Stimulated activated CD8-positive, alpha-beta memory T cell treated with anti-CD3 and anti-CD28 coated beads, Interleukin-12 subunit alpha, Interleukin-12 subunit beta, amount 100 ng/mL, for 24 hours (primary cell): ENCODE data around the gene PTPRG.
"Not testable (repeated sequence)": the region's sequence is repeated elsewhere in the genome, so short reads cannot be mapped to it uniquely, and the experiment has no call there.

Experiments
- DNase-seq: peaks from one replicate; pipeline ENCODE4 v3.0.0-alpha.2; 2020; ENCODE audit errors: extremely low read depth

The PTPRG gene

GRCh38 chr3:61724801-61725200 is 163.4 kb downstream of the PTPRG start:
- DNase-seq: no peak

DNA sequence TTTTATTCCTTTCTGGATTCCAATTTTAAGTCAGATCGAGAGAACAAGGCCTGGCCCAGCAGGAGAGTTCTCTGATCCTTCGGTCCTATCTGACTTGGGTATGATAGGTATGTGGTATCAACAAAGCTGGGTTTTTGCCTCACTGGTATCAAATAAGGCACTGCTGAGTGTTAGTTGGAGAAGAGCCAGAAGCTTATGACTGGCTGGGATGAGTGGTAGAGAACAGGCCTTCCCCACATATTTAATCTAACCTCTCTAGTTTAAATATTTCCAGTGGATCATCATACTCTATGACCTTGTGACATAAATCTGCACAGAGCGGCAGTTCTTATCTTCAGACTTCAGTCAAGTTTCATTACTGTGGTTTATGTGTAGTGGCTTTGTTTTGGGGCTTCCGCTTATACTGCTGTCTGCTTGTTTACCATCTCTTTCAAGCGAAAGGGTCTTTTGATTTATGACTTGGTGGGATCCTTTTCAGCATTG is 164.5 kb downstream of the PTPRG start:
- DNase-seq: no peak

DNA sequence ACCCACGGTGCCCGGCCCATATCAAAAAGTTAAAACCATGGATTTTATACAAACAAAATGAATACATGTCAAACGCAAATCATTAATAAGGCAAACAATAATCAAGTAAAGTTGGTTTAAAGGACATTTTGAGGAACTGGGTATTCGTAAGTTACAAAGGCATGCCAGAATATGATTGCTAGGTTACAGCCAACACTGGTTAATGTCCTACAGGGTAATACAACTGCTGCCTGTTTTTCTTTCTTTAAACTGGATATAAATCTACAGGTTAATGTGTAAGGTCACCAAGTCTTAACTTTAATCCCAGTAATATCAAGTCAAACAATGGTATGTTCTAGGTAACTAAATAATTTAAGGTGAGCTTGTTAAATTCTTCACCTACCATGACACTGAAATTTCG is 166.1 kb downstream of the PTPRG start:
- no peak for DNase-seq

DNA sequence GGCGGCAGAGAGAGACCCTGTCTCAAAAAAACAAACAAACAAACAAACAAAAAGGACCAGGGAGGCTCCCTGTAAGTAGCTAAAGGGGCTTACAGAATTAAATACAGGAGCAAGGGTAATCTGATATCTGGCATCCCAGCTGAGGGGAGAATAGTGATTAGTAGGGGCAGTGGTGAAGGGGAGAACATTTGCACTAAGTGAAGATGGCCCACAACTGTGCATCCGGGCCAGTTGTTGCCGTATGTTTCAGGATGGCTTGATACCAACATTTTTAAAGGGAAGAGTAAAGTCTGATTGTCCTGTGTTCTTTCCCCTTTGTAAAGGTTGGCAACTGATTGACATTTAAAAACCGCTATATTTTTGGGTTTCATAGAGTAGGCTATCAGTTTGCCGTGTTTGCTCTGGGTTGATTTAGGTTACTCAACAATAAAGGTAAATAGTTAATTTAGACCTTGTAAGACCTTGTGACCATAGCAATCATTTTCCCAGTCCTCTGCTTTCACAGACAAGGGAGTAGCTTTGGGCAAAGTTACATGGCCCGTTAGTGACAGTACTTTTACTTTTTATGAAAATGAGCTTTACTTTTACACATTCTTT is 167.8 kb downstream of the PTPRG start:
- no peak for DNase-seq

DNA sequence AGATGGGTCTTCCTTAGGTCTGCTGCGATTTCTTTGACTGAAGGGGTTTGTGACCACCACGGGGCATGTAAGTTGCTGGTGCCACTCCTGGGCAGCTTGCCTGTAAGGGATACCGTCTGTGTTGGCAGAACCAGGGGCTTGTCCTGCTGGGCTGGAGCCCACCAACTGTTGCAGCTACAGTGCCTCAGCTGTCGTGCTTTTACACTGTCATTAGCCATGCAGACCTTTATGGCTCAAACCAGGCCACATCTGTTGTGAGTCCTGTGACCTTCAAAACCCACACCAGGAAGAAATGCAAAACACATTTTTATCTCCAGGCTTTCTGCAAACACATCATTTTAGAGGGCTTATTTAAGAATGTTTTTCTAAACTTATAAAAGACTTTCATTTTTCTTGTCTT is 168.7 kb downstream of the PTPRG start:
- DNase-seq: no peak

DNA sequence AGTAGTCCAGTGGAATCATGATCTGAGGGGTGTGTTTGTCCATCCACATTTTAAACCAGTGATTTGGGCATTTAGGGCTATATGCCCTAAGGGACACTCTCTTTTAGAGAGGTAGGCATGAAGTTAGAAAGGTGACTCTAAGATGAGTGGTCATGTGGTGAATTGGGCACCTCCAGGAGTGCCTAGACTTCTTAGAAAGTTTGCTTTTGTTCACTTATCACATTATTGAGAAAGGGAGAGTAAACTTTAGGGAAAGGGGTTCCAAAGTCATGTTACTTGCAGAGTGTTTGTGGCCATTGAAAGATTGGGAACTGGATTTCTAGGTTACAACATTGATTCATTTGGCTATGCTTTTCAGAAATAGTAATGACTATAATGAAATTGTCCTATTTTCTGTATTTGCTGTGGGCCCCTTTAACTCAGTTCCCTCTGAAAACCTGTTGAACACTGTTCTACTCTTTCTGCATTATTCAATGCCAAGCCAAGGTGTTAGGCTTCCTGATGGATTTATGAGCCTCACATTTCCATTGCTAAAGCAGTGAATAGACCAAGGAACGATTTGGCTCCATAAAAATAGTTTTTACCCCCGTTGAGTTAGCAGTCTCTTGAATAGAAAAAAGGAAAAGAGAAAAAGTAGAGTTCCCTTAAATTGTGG is 169.3 kb downstream of the PTPRG start:
- DNase-seq: no peak

DNA sequence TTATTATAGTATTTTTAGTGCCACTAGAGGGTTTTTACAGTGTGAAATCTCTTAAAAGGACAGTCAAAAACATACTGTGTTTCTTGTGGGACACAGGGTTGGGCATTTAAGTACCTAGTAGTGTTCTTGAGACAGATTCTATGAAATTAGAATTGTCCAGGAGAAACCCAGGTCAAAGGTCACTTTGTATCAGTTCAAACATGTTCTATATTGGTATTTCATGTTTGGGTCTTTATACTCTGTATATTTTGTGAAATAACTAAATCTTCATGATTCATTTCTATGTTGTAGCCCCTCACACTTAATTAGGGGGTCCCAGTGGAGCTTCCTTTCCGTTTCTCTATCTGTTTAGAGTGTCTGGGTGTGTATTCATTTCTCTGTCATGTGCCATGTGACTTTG is 171.6 kb downstream of the PTPRG start:
- DNase-seq: no peak

- DNase-seq: no peak
These were observed 172.5 kb downstream of the PTPRG start for GRCh38 chr3:61733876-61734275.

- no peak for DNase-seq
These were observed 173.6 kb downstream of the PTPRG start for GRCh38 chr3:61734749-61735686.

DNA sequence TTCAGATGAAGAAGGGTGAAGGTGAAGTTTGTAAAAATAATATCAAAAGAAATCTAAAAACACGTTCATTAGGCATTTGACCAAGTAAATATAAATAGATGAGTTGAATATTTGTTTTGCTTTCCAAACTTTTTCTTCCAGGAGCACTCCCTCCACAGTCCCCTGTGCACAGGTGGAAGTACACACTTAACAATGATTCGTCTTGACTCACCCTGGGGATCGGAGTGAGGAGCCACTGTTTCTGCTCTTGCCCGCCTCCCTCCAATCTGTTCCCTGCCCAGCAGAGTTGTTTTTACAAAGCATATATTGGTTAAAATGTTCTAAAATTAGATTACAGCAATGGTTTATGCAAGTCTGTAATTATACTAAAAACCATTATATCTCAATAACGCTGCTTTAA is 175.1 kb downstream of the PTPRG start:
- DNase-seq: no peak

GRCh38 chr3:61739640-61740039 is 178.3 kb downstream of the PTPRG start:
- DNase-seq: no peak

- DNase-seq: no peak
These were observed 179.1 kb downstream of the PTPRG start for GRCh38 chr3:61740494-61740893.

DNA sequence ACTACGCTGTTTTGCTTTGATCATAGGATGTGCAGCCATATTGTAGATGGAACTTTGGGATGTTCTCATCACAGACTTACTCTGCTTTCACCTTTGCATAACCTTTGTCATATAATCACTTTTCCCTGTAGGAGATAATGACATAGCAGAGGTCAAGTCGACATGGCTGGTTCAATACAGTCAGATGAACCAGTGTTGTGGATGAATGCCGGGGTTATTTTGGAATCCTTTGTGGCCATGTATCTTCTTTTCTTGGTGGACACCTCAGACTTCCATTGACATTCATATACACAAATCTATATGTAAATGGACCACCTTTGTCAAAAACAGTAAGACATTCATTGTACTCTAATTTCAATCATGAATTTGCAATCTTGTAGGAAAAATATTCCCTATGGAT is 180.2 kb downstream of the PTPRG start:
- no peak for DNase-seq

GRCh38 chr3:61742006-61742405 is 180.6 kb downstream of the PTPRG start:
- DNase-seq: no peak

- no peak for DNase-seq
These were observed 181.7 kb downstream of the PTPRG start for GRCh38 chr3:61743067-61743466.

DNA sequence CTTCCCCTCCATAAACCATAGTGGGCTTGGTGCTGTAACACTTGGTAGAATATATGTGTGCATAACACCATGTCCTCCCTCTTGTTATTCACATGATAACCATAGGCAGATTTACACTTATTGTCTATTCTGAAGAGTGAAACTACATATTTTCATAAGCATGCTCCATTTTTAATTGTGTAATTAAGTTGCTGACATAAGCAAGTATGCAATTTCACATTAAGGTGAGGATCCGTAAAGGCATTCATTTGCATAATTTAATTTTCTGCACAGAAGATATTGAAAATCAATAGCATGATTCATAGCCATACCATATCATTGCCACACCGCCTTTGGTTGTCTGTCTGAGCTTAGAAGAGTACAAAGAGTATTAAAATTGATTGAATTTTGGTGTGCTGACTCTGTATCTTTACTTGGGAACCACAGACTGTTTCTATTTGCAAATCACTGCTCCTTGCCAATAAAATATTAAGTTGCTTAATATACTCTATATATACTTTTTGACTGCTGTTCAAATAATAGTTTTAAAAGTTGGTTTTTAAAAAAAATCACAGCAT is 182.4 kb downstream of the PTPRG start:
- no peak for DNase-seq

DNA sequence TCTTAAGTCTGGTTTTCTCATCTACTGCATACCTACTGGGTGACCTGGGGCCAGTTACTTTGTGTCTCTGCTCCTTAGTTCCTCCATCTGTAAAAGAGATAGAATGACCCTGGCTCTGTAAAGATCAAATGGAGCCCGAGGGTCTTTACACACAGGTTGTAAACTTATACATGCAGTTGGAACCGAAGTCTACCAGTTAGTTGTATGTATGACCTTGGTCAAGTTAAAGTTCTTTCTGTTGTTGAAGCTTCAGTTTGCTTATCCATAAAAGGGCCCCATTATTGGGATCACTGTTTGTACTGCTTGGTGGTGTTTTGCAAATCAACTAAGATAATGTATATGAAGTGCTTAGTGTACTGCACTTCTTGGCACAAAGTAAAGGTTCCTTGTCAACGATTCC is 186.9 kb downstream of the PTPRG start:
- no peak for DNase-seq

DNA sequence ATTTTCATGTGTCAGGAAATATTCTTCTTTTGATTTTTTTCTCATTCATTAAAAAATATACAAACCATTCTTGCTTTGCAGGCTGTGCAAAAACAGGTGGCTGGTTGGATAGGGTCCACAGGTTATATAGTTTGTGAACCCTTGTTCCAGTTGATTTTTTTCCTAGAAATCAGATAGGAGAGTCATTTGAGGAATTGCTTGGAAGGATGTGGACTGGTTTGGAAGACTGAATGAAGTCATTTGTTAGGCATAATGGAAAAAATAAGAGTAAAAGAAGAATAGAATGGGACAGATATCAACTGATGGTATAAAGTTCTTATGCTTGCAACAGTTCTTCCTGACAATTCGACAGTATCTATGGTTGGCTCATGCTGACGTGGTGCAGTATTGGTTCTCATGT is 189.4 kb downstream of the PTPRG start:
- no peak for DNase-seq

DNA sequence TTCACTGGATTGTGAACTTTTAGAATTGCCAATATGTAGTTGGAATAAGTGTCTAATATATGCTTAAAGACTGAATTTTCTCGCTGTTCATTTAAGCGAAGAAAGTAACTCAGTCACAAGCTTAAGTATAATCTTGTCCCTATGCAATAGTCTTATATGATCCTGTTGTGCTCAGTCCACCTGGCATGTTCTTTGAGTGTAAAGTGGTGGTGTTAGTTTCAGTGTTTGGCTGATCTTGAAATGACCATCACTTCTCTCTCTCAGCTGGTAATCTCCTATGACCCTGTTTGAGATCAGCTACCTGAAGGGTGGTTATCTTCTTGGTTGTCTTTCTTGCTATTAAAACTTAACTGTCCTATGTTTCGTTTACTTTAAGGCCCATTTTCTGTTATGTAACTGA is 197.5 kb downstream of the PTPRG start:
- no peak for DNase-seq

DNA sequence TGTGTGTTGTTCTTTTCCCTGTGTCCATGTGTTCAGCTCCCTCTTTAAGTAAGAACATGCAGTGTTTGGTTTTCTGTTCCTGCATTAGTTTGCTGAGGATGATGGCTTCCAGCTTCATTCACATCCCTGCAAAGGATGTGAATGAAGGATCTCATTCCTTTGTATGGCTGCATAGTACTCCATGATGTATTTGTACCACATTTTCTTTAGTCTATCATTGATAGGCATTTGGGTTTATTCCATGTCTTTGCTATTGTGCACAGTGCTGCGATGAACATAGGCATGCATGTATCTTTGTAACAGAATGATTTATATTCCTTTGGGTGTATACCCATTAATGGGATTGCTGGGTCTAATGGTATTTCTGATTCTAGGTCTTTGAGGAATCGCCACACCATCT is 199.4 kb downstream of the PTPRG start:
- not testable (repeated sequence) for DNase-seq

DNA sequence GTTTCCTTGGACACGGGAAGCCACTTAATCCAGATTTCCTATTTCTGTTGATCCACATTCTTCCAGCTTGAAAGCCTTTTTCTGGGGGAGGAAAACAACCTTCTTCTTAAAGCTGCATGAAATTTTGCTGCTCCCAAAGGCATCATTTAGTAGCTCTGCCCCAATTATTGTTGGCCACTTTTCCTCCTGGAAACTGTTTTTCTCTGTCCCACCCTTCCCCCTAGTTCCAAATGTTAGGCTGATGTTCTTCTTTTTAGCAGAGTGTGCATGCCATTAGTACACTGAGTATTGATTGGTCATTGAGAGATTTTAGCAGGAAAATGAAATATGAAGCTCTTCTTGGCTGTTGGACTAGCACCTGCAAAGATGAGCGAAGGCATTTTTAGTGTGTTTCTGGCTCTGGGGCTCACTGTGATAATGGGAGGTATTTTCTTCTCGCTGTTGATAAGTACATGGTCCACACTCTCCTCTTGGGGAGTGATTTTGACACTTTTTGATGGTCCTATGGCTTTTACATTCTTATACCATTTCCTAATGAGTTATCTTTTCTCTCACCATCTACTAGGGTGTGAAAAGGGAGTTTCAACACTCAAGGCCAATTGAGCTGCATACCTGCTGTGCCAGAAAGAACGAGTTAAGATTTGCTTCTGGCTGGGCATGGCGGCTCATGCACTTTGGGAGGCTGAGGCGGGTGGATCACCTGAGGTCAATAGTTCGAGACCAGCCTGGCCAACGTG is 200.5 kb downstream of the PTPRG start:
- no peak for DNase-seq
